Activated T-cell treated with anti-CD3 and anti-CD28 coated beads for 1 hour (primary cell): ENCODE results near the gene PAWR.
"Not testable (repeated sequence)": the region's sequence is repeated elsewhere in the genome, so short reads cannot be mapped to it uniquely, and the experiment has no call there.

Experiments used
- DNase-seq: peaks from one replicate; pipeline ENCODE4 v3.0.0-alpha.2; 2020; ENCODE audit warnings: low read depth

The PAWR gene

GRCh38 chr12:79591988-79592387 lies 98.8 kb downstream of the PAWR start:
- no peak for DNase-seq

DNA sequence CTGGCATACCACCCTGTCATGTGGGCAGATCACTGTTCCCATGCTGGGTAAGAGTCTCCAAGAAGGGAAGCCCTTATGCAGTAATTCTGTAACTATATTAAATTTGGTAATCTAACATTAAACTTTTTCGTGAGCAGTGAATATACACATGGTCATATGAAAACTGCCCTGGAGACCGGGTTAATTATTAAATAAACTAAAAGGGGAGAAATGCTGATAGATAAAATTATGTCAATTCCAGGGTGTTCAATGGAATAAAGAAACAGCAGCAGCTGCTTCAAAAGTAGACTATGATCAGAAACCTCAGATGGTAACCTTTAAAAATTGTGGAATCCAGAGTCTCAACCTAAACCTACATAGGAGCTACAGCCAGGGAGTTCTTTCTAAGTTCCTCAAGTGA lies 100.0 kb downstream of the PAWR start:
- no peak for DNase-seq

GRCh38 chr12:79587368-79587767 lies 103.4 kb downstream of the PAWR start:
- DNase-seq, result no peak

- DNase-seq, result no peak
Observed at GRCh38 chr12:79585147-79585546, 105.6 kb downstream of the PAWR start.

GRCh38 chr12:79573820-79574219 lies 116.9 kb downstream of the PAWR start:
- DNase-seq, result no peak

DNA sequence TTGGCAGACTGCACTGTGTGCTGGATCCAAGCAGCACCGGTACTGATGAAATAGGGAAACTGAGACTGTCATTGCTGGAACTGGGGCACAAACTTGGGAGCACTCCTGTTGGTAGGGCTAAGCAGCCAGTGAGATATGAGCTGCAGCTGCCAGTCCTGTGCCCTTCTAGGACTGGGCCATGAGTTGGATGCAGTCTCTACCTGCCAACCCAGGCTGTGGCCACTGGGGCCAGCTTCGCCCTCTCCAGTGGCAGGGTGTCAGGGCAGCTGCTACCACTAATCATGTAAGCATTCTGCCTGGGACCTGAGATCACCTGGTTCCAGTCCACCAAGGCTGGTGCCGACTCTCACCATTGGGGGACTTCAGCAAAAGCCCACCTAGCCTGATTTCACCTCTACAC lies 121.1 kb downstream of the PAWR start:
- no peak for DNase-seq

GRCh38 chr12:79567175-79567563 lies 123.6 kb downstream of the PAWR start:
- no peak for DNase-seq

DNA sequence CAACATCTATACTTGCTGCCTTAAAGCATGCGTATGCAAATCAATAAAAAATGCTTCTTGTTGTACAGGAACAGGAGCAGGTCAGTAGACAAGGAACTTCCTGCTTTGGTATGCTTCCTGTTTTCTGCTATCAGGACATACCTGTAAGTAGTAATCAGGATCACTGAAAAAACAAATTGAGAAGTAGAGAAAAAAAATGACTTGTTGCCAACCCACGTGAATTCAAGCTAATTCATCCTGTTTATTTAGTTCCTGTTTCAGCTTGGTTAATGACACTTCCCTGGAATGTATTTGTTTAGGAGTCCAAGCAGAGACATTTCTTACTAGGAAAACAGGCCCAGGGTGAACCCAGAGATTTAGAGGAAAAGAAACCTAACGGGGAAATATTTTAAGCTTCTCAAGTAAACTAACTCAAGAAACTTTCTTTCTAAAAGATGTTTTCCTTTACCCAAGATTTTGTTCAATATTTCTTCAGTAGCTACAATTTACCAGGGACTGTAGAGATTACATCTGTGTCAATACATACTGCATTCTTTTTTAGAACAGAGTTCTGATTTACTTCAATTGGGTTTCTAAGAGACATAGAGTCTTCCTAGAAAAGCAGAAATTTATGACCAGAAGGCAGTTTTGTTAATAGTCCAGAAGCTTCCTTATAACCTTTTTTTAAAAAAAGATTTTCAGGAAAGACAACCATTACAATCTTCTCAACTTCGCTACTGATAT lies 124.2 kb downstream of the PAWR start:
- no peak for DNase-seq

DNA sequence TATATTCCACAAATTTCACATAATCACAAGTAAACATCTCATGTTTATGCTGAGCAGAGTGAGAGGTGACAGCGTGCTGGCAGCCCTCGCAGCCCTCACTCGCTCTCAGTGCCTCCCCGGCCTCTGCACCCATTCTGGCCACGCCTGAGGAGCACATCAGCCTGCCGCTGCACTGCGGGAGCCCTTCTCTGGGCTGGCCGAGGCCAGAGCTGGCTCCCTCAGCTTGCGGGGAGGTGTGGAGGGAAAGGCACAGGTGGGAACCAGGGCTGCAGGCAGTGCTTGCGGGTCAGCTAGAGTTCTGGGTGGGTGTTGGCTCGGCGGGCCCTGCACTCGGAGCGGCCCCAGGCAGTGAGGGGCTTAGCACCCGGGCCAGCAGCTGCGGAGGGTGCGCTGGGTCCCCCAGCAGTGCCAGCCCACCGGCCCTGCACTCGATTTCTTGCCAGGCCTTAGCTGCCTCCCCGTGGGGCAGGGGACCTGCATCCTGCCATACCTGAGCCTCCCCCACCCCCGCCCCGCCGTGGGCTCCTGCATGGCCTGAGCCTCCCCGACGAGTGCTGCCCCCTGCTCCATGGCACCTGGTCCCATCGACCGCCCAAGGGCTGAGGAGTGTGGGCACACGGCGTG lies 125.9 kb downstream of the PAWR start:
- not testable (repeated sequence) for DNase-seq

DNA sequence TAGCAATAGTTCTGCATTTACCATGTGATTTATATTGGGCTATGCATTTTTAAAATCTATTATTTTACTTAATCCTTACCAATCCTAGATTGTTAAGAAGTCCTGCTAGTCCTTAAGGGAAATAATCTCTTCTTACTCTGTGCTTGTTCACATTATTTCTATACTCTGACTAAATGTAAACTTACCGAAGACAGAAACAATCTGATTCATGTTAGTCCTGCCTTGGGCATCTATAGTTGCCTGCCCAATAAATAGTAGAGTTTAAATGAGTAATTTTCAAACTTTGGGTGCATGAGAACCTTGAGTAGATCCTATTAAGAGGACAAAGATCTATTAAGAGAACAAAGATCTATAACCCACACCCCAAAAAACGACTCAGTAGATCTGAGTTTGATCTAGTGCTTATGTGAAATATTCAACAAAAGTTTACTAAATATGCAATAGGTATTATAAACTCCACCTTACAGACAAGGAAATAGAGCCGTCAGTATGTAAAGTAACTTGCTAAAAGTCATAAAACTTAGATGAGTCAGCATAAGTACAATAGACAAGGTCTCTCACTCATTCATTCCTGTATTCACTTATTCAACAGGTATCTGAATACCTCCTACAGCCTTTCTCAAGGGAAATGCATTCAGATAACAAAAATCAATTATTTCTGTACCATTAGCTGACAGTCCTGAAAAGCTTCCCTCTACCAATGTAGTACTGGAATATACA lies 127.6 kb downstream of the PAWR start:
- no peak for DNase-seq

GRCh38 chr12:79561401-79562132 lies 129.2 kb downstream of the PAWR start:
- no peak for DNase-seq

GRCh38 chr12:79560225-79560889 lies 130.4 kb downstream of the PAWR start:
- no peak for DNase-seq

GRCh38 chr12:79559591-79559990 lies 131.2 kb downstream of the PAWR start:
- DNase-seq, result no peak

GRCh38 chr12:79558924-79559469 lies 131.8 kb downstream of the PAWR start:
- DNase-seq, result no peak

DNA sequence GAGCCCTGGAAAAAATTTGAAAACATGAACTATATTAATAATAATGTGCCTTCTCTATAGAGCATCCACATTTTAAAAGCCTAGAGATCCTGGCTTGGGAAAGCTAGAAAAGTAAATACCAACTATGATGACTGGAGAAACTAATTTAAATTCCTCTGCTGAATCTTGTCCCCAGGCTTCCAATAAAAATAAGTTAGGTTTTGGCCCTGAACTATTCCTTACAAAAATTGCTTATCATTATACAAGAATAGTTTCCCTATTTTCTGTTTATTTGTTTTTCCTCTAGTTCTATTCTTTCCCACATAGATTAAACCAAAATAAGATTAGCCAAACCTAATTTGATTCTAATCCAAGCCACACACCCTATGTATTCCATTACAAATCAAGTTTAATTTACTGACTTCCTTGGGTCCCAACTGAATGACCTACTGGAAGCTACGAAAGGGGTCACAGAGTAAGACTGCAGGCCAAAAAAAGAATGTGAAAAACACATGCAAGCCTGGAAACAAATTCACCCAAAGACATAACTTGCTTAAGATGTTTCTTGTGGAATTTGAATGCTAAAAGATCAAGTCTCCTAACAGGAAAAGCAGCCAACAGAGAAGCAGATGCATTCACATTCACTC lies 133.0 kb downstream of the PAWR start:
- no peak for DNase-seq

DNA sequence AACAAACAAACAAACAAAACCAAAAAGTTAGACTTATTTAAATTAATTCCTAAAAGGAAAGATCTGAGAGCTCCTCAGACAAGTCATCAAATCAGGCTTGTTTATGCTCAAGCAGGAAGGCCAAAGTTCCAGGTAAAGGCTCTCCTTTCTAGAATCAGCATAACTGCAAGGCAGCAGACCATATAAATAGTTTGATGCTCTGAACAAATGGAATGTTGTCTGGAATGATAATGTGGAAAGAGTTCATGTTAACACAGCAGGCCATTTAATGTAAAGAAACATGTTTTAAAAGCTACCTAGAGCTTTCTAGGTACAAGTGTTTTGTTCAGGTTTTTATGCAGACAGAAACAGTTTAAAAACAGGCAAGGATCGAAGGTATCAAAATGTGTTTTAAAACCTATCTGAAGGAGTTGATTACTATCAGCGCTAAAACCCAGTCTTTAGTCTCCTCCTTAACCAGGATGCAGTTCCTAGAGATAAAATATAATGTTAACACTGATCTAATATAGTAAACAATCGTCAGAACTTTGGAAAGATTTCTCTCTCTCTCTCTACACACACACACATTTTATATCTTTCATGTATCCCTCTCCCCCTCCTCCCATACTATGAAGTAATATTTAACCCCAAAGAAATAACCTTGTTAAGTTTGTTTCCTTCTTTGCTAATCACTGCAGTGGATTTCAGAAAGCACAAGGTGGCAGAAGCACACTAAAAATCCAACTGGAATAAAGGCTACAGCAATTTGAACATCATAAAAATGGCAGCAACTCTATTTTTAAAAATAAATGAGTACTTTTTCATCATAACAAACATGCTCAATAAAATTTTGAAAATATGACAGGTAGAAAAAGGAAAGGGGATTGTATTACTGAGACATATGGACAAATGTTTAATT lies 135.5 kb downstream of the PAWR start:
- no peak for DNase-seq

DNA sequence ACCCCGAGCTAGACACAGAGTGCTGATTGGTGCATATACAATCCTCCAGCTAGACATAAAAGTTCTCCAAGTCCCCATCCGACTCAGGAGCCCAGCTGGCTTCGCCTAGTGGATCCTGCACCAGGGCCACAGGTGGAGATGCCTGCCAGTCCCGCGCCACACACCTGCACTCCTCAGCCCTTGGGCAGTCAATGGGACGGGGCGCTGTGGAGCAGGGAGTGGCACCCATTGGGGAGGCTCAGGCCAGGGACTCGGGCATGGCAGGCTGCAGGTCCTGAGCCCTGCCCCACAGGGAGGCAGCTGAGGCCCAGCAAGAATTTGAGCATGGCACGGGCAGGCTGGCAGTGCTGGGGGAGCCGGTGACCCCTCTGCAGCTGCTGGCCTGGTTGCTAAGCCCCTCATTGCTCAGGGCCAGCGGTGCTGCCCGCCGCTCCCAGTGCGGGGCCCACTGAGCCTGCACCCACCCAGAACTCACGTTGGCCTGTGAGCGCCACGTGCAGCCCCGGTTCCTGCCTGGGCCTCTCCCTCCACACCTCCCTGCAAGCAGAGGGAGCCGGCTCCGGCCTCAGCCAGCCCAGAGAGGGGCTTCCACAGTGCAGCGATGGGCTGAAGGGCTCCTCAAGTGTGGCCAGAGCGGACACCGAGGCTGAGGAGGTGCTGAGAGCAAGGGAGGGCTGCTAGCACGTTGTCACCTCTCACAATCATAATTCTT lies 136.7 kb downstream of the PAWR start:
- DNase-seq, result no peak

- no peak for DNase-seq
Observed at GRCh38 chr12:79552192-79552591, 138.6 kb downstream of the PAWR start.

DNA sequence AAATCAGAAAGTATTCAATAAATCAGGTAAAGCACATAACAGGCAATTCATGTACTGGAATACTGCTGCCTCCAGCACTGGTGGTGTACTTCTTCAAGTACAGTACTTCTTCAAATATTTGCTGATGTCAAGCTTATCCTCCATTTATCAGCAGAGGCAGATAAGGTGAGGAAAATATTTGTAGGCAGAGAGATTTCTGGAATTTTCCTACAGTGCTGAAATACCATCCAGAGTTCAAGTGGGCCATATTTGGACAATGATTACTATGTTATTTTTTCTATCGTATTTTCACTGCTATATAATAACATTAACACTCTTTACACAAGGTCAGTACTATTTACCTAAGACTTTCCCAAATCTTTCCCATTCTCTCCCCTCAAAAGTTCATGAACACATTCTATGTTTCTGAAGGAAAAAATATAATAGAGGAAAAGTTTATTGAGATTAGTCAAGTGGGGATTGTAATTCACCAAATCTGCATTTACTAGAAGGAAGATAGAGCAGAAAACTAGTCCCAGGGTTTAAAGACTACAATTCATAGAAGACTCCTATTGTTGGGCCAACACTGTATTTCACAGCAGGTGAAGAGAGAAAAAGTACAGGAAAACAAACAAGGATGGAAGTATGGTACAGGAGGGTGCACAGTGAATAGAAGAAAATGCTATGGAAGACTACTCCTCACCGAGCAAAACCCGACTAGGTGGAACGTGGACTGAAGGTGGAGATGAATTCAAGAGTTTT lies 141.1 kb downstream of the PAWR start:
- no peak for DNase-seq
